ENCODE results near the gene TSKU.
"Not testable (repeated sequence)": the region's sequence is repeated elsewhere in the genome, so short reads cannot be mapped to it uniquely, and the experiment has no call there.

The TSKU gene

DNA sequence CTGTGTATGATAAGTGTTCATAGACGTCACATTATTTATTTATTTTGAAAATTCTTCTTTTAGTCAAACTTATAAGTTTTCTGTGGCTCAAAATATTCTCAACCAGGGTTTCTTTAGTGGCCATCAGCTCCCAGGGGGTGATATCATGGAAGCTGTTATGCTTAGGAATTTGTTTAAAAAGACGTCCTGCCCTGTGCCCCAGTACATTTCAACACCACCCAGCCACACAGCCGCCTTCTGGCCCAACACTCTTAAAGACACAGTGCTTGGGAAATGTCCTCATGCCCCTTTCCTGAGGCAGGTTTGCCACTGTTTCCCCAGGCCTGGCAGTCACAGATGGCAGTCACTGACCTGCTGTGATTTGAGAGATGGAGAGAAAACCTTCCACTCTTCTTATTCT is 19.9 kb downstream of the TSKU start:
- DNase-seq, result no peak

DNA sequence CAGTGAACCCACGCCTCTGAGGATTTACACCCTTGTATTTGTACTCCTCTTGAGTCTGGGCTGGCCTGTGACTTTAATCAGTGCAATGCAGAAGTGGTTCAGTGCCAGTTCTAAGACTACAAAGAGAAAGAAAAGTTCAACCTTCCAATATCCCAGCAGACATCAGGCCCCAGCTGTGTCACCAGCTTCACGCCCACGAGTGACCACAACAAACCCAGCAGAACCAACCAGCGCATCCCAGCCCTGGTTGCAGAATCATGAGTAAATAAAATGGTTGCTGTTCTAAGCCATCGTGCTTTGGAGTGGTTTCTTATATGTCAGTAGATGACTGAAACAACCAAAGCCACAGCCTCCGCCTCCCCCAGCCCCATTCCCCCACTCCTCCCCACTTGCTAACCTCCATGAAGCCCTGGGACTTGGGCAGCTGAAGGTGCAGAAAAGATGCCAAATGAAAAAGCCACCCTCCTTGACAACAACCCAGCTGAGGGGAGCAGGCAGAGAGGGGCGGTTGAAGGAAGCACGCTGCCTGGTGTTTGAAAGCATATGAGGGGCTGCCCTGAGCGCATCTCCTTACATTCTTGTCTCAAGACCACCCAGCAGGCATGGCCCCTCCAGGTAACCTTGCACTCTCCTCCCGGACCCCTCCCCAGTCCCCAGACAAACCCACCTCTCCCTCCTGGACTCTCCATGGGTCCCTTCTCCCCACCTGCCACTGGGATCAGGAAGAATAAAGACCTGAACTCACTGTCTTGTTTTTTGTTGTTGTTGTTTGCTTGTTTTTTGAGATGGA is 20.9 kb downstream of the TSKU start:
- DNase-seq, result no peak

DNA sequence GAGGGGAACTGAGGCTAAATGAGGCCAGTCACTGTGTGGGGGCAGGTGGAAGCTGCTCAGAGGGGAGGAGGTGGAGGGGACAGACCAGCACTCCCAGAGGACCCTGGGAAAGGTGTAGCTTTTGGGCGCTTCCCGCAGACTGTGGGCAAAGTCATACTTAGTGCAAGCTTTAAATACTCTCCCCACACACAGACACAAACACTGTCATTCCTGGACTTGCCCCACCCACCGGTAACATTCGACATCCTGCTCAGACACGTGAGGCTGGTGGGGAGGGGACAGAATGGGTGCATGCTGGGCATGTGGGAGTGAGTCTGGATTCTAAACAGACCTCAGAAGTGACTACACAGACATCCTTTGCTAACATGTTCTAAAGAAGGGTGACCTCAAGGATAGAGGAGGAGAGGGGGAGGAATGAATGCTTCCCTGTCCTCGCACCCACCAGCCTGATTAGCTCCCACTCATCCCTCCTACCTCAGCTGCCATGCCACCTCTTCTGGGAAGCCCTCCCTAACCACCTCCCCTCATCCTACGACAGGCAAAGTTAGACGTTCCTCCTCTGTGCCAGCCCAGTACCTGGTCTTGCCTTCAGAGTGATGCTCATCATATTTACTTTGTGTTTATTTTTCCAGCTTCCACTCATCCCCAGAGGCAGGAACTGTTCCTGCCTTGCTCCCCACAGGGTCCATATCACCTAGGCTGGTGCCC is 22.2 kb downstream of the TSKU start:
- DNase-seq, result no peak

DNA sequence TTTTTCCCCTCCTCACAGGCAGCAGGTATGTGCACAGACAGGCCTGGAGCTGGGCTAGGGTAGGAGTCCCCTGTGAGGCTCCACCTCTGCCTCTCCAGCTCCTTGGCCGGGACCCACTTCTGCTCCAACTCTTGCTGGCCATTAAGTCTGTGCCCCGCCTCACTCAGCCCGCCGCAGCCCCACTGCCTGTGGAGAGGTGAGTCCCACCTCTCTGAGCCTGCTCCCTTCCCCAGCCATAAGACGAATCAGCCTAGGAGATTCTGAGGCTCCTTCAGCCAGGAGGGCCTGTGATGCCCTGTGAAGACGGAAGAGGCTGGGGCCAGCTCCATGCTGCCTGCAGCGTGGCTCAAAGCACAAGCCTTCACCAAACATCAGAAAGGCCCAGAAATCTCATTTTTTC is 23.0 kb downstream of the TSKU start:
- DNase-seq, result no peak

DNA sequence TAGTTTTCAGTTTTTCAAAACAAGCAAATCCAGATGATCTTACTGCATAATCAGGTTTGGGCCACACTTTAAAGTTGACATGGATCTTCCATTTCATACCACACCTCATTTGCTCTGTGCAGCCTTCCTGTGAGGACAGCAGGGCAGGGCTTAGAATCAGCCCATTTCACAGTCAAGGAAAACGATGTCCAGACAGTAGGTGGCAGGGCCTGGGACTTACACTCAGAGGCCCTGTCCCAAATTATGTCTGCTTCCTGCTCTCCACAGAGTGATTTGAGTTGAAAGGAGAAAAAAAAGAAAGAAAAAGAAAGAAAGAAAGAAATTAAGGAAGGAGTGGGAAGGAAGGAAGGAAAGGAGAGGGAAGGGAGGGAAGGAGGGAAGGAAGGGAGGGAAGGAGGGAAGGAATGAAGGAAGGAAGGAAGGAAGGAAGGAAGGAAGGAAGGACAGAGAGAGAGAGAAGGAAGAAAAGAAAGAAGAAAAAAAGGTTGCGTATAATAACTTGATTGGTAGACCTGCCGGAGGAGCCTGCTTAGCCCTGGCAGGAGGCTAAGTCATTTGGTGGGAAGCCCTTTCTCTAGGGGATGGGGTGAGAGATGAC is 23.6 kb downstream of the TSKU start:
- DNase-seq, result no peak

DNA sequence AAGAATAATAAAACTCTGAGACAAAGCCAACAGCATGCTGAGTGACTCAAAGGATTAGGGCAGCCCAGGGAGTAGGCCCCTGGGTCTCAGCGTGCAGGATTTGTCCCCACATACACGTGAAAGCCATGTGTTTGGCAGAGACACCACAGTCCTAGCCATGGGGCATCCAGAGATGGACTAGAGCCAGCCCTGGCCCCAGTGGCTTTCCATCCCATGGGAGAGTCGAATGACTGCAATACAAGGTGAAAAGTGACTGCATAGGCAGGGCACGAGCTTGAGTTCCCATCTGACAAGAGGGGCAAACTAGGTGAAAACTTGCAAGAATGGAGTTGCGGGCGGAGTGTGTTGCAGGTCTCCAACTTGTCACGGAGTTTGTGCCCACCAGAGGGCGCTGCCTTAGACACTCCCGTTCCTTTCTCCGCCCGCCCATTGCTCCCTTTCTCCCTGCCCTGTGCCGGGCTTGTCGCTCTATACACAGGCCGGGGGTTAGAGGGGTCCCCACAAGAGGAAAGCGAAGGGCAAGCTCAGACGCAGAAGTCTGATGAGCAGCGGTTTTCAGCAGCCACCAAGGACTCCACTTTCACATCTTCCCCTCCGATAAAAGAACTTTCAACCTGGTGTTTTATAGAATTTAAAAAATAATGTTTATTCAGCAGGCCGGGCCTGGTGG is 24.2 kb downstream of the TSKU start:
- DNase-seq, result peak in 3 of 4 experiments; percentile 23 to 61 (median 60)

DNA sequence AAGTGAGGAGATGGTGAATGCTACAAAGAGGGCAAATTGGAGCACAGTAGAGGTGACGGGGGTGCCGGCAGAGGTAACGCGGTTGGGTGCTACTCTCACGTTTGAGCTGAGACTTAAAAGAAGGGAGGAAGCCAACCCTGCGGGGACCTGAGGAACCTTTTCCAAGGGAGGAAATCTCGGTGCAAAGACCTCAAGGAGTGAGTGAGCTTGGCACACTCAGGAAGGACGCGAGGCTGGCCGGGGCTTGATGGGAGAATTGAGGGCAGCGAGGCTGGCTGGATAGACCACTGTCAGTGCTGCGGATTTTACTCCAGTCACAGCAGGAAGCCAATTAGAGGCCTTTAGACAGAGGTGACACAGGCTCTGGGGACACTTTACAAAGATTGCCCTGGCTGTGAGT is 25.0 kb downstream of the TSKU start:
- DNase-seq, result no peak

DNA sequence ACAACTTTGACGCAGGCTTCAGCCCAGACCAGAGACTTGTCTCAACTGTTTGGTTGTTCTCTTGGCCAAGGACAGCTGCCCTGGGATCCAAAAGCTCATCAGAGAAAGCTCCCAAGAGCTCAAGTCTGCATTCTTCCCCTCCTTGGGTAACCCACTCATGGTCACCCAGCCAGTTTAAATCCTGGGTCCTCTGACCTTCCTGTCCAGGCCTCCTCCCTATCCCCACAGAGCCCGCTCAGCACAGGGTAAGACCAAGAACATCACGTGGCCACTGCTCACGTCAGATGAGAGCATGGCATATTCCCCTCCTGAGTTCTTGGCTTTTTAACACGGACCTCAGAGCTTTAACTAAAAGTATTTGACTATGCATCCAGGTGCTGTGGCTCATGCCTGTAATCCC is 25.8 kb downstream of the TSKU start:
- no peak for DNase-seq

DNA sequence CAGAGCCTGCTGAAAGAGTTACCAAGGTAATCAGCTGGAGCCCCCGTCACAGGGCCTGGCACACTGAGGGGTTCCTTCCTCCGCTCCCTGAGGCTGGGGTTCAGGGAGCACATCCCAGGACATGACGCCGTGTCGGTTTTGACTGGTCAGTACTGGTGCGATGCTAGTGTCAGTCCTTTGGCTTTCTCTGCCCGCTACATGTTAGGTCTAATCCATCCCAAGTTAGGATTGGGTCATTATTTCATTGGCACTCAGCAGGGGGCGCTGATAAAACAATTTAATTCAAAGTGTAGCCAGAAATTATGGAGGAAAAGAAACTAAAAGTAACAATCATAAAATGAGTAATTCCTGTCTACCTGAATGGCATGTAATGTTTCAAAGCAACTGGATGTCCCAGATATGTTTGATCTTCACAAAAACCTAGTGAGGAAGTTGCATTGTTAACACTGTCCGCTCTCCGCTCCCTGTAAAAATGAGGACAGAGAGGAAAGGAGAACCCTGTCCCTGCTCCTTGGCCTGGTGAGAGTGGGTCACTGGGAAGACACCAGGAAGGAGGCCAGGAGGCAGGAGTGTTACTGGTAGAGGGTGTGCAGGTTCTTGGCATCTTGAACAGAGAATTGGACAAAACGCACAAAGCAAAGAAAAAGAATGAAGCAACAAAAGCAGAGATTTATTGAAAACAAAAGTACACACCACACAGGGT is 27.1 kb downstream of the TSKU start:
- peak in 1 of 4 experiments; percentile 8 for DNase-seq

DNA sequence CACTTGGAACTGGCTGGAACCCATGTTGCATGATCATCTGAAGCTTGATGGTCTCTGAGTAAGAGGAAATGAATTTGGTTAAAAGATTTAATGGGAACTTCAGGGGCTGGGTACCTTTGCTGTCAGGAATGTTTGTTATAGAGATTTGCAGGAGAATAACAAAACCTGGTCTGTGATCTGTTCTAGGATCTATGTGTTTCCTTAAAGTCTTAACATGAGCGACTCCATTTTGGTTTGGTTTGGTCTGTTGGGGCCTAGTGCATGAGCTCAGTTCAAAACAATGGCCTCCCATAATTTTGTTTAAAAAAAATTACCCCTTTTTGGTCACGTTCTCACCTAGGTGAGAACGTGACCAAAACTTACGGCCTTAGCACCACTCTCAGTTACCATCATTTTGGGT is 28.1 kb downstream of the TSKU start:
- DNase-seq, result no peak

DNA sequence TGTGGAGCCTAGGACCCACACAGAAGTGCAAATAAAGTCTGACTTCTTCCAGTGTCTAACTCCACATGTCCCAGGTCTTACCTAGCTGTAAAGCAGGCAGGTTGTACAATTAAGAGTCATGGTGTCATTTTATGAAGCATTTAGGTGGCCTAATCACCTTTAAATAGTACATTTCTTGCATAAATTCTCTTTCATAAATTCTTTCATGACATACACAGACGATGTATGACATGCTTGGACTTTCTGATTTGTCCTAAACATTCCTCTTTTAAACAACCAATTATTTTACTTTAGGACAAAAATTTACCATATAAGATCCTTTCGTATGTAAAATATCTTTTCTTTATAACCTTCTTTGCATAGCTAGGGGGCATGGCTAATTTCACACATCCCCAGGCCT is 31.3 kb downstream of the TSKU start:
- DNase-seq, result no peak

DNA sequence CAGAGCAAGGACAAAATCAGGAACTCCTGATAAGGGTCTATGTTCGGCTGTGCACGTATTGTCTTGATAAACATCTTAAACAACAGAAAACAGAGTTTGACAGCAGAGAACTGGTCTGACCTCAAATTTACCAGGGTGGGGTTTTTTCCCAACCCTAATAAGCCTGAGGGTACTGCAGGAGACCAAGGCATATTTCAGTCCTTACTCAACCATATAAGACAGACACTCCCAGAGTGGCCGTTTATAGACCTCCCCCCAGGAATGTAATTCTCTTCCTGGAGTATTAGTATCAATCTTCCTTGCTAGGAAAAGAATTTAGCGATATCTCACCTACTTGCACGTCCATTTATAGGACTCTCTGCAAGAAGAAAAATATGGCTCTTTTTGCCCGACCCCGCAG is 32.5 kb downstream of the TSKU start:
- DNase-seq, result not testable (repeated sequence)

DNA sequence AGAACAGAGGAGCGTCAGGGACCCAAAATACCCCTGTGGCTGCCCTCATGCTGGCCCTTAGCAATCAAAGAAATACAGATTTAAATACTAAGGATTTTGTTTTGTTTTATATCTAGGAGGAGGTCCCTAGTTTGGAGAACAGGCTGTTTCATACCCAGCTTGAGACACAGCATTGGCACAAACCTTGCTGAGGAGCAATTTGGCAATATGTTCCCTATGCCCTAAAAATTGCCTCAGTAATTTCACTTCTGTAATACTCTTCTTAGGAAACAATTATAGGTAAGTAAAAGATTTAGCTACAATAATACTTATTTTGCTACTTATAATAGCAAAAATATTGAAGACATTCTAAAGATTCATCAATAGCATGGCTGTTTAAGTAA is 37.0 kb downstream of the TSKU start:
- no peak for DNase-seq

DNA sequence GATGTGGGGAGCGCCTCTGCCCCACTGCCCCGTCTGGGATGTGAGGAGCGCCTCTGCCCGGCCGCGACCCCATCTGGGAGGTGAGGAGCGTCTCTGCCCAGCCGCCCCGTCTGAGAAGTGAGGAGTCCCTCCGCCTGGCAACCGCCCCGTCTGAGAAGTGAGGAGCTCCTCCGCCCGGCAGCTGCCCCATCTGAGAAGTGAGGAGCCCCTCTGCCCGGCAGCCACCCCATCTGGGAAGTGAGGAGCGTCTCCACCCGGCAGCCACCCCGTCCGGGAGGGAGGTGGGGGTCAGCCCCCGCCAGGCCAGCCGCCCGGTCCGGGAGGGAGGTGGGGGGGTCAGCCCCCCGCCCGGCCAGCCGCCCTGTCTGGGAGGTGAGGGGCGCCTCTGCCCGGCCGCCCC is 38.2 kb downstream of the TSKU start:
- DNase-seq, result not testable (repeated sequence)

DNA sequence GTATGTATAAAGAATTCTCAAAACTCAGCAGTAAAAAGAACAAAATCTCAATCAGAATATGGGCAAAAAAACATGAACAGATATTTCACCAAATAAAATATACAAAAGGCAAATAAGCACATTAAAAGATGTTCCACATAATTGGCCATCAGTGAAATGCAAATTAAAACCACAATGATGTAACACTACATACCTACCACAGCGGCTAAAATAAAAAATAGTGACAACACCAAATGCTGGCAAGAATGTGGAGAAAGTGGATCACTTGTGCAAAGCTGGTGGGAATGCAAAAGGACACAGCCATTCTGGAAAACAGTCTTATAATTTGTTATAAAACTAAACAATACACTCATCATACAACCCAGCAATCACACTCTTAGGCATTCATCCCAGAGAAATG is 39.2 kb downstream of the TSKU start:
- no peak for DNase-seq

DNA sequence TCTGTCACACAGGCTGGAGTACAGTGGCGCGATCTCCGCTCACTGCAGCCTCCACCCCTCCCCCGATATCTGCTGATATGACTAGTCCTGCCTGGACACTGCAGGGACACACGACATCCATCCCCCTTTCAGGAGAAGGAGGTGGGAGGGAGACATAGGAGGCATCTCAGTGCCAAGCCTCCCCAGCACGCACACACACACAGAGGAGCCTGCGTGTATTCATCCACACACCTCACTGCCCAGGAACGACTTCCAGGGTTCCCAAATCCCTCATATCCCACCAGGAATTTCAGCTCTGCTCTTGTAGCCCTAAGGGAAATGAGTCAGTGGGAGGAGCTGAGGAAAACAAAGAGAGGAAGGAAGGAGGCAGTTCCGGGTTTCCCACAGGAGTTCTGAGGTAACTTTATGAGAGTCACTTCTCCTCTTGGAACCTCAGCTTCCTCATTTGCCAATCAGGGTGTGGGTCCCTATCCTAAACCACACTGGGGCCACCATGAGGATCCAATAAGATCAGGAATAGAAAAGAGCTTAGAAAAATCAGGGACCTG is 40.4 kb downstream of the TSKU start:
- DNase-seq, result no peak

DNA sequence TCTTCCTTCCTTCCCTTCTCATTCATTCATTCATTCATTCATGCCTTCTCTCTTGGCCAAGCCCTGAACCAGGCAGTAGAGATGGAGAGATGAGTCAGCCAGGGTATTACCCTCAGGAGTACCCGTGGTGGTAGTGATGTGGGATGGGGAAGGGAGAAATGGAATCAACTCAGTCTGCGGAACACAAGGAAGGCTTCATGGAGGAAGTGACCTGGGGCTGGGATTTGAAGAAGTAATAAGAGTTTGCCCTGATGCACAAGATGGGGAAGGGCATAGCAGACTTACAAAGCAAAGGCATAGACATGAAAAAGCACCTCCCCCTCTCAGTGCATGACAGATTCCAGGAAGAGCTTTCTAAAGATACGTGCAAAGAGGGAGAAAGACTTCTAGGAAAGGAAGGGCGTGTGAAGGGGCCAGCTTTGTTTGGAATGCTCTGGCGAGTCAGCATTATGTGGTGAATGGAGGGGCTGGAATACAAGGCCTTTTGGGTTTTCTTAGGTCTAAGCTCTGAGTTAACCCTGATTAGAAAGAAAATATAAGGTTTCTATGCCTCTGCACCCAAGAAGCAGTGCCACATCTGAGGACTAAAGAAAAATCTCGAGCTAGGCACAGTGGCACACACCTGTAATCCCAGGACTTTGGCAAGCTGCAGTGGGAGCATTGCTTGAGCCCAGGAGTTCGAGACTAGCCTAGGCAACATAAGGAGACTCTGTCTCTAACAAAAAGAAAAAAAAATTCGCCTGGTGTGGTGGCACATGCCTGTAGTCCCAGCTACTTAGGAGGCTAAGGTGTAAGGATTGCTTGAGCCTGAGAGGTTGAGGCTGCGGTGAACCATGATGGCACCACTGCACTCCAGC is 41.2 kb downstream of the TSKU start:
- DNase-seq, result no peak

DNA sequence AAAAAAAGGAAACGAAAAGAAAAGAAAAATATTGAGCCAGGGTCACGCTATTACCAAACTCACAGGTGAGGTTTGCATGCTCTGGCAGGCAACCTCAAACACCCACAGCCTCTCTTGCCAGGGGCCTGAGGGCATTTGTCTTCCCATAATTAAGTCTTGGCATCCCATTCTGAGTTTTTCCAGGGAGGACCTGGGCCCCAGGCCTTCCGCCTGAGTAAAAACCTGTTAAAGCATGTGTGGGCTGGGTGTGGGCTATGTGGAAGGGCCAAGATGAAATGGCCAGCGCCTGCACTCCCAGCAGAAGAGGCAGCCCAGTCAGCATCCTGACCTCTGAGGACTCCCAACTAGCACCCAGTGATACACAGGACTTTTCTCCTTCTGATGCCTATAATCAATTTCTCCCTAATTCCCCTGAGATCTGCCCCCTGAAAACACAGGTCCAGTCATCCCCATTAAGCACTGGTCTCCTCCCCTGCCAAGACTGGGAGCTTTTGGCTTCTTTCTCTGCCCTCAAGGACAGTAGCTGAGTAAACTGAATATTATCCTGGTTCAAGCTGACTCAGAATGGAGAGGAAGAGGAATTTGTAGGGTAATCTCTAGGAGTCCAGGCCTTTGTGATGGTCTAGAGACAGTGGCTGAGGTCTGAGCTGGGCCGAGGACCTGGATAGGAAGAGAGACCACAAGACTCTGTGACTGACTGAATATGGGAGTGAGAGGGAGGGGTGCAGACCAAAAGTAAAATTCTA is 42.0 kb downstream of the TSKU start:
- no peak for DNase-seq

DNA sequence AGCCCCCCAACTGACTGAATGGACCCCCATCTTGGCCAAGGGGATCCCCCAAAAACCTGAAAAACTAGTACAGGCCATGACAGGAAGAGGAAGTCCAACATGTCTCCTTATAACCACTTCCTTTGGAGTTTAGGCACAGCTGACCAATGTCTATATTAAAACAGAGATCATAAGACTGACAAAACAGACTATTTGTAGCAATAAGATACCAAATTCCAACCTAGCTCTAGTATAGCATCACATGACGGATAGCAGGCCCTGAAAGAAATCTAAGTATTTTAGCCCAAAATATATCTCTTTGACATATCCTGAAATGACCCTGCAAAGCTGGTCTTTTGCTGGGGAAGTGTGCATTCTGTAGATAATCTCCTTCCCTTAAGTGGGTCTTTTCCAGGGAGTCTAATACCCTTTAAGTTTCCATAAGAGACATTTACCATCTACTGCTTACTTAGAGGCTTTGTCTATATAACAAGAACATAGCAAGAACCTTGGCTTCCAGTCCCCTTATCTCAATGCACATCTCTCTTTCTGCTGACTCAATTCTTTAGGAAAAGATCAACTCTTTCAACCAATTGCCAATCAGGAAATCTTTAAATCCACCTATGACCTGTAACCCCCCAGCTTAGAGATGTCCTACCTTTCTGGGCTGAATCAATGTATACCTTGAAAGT is 42.7 kb downstream of the TSKU start:
- DNase-seq, result no peak

DNA sequence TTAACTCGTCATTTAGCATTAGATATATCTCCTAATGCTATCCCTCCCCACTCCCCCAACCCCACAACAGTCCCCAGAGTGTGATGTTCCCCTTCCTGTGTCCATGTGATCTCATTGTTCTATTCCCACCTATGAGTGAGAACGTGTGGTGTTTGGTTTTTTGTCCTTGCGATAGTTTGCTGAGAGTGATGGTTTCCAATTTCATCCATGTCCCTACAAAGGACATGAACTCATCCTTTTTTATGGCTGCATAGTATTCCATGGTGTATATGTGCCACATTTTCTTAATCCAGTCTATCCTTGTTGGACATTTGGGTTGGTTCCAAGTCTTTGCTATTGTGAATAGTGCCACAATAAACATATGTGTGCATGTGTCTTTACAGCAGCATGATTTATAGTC is 43.4 kb downstream of the TSKU start:
- not testable (repeated sequence) for DNase-seq
